NCI-H1694 treated with DMSO at 0.1 percent for 48 hours (cell line): ENCODE results near the gene SNX17.
"Not testable (repeated sequence)": the region's sequence is repeated elsewhere in the genome, so short reads cannot be mapped to it uniquely, and the experiment has no call there.

ENCODE experiments used
- DNase-seq: peaks from one replicate; lab custom pipeline; 2025; lab: John Stamatoyannopoulos, UW

SNX17 gene

DNA sequence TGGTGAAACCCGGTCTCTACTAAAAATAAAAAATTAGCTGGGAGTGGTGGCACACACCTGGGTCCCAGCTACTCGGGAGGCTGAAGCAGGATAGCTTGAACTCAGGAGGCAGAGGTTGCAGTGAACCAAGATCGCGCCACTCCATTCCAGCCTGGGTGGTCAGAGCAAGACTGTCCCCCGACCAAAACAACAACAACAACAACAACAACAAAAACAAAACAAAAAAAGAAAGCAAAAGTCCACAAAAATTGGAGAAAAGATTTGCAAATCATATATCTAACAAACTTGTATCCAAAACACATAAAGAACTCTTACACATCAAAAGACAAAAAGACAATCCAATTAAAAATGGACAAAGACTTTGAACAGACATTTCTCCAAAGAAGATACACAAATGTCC is 28.5 kb downstream of the SNX17 start:
- no peak for DNase-seq

DNA sequence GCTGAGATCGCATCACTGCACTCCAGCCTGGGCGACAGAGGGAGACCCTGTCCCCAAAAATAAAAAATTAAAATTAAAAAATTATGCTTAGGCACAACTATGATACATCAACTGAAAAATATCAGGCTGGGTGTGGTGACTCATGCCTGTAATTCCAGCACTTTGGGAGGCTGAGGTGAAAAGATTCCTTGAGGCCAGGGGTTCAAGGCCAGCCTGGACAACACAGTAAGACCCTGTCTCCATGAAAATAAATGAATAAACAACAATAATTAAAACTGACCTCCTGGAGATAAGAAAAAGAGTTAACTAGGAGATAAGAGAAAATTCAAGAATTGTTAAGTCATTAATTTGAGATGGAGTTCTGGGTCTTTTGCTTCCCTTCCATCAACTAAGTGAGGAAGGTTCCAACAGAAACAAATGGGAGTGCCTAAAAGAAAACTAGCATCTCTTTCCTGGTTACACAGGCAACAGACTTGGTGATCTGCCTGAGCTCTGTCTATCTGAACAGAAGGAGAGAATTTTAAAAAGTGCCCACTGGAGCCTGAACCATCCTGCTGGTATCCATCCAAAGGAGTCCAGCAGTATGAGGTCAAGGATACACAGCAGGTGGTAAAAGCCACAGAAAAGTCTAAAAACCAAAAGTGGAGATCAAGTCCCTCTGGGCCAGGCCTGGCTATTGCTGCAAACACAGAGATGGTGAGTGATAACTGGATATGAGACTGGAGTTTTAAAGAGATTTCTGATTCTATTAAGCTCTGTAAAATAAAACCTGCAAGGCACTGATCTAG is 30.1 kb downstream of the SNX17 start:
- DNase-seq = no peak

GRCh38 chr2:27407798-27408491 is 37.5 kb downstream of the SNX17 start:
- DNase-seq = peak; percentile 67

GRCh38 chr2:27408601-27409320 is 38.3 kb downstream of the SNX17 start:
- no peak for DNase-seq

GRCh38 chr2:27409321-27410073 is 39.1 kb downstream of the SNX17 start, which contains the start of gene PPM1G:
Gene PPM1G (minus strand): TSS chr2:27409591. CDS start chr2:27409422, 169 bp downstream.
- DNase-seq = peak; percentile 85

DNA sequence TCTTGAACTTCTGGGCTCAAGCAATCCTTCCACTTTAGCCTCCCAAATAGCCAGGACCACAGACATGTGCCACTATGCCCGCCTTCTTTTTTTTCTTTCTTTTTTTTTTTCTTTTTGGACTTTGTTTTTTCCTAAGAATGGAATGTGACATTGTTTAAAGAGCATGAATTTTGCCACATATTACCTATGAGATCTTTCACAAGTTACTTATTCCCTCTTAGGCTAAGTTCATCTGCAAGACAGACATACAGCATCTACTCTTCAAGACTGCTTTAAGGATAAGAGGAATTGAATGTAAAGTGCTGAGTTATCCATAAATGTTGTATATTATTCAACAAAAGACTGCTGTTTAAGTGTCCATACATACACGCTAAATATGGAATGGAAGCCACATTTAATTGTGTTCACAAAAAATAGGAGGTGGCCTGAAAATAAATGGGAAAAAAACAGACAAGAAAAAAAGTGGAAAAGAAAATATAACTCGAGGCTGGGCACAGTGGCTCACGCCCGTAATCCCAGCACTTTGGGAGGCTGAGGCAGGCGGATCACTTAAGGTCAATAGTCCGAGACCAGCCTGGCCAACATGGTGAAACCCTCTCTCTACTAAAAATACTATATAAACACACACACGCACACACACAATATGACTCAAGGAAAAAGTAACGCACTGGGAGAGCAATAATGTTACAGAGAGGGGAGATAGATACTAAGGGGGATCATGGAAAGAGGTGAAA is 42.2 kb downstream of the SNX17 start:
- DNase-seq = no peak

DNA sequence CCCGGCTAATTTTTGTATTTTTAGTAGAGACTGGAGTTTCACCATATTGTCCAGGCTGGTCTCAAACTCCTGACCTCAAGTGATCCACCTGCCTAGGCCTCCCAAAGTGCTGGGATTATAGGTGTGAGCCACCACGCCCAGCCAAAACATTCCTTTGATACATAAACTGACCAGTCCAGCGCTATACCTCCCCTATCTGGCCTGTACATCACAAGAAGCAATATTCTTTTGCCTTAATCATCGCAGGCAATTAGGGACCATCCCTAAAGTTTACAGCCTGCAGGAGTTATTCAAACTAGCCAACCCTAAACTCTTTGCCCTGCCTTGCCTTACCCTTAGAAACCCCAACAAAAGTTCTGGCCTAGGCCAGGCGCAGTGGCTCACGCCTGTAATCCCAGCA is 45.7 kb downstream of the SNX17 start:
- no peak for DNase-seq

- no peak for DNase-seq
Measured at GRCh38 chr2:27420996-27421395, 50.6 kb downstream of the SNX17 start.

DNA sequence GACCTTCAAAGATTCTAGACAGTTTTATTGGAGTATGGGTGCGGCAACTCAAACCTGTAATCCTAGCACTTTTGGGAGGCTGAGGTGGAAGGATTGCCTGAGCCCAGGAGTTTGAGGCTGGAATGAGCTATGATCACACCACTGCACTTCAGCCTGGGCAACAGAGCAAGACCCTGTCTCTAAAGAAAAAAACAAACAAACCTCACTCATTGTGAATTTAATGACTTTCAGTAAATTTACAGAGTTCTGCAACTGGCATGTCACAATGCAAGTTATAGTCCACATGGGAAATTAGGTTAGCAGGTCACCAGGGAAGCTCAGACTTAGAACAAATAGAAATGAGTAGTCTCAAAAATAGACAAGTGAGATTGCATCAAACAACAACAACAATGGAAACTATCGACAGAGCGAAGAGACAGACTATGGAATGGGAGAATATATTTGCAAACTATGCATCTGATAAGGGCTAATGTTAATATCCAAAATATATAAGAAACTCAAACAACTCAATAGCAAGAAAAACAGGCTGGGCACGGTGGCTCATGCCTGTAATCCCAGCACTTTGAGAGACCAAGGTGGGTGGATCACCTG is 51.3 kb downstream of the SNX17 start:
- no peak for DNase-seq

DNA sequence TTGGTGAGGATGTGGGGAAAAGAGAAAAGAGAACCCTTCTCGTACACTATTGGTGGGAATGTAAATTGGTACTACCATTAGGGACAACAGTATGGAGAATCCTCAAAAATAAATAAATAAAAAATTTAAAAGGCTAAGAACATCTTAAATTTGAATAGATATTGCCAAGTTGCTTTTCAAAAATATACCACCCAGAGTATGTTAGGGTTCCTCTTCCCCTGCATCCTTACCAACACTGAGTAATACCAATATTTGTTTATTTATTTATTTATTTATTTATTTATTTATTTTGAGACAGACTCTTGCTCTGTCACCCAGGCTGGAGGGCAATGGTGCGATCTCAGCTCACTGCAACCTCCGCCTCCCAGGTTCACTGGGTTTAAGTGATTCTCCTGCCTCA is 52.5 kb downstream of the SNX17 start:
- DNase-seq = no peak

DNA sequence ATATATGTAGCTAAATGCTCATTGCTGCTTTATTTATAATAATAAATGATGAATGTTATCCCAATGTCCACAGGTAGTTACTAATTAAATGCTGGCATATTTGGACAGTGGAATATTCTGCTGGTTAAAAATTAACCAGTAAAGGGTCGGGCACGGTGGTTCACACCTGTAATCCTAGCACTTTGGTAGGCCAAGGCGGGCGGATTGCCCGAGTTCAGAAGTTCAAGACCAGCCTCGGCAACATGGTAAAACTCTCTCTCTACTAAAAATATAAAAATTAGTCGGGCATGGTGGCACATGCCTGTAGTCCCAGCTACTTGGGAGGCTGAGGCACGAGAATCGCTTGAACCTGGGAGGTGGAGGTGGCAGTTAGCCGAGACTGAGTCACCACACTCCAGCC is 54.6 kb downstream of the SNX17 start:
- not testable (repeated sequence) for DNase-seq
